Measurements from ENCODE around the gene ME3. TPM values are rescaled to one million over a fixed set of nuclear protein-coding genes. Genes with fewer than 3 reads are reported as not detected.
A peak's percentile ranks its signal among the peaks of the same experiment; 100 is the strongest.

The ME3 gene
- total and polyA plus RNA-seq, 11 donors, result 11.3 to 51.5 (median 31.3) TPM

GRCh38 chr11:86444981-86445380 lies 227.4 kb downstream of the ME3 start:
- no peak for ATAC-seq
- DNase-seq, result no peak
- H3K4me3 ChIP-seq, result no peak overlapping the region
- intact Hi-C loops (cut with DNase I), result no loop called here
- H3K27me3 ChIP-seq, result no peaks in the 10 kb centered on the region
- WGBS, 4 donors, result 96 to 100% (median 98%) methylated on average over 1 of the region's 1 CpG
- TF ChIP-seq CTCF (IDR thresholded peaks at IDR 0.05), result no peak
- no peak for TF ChIP-seq POLR2A (IDR thresholded peaks at IDR 0.05)
- peaks cover 0 to 21% (median 0%) of the 10 kb centered on the region in 12 donors for H3K4me1 ChIP-seq
- no peak overlapping the region for H3K27ac ChIP-seq
- H3K36me3 ChIP-seq, result peaks cover 0 to 64% (median 24%) of the 10 kb centered on the region in 9 donors
- no peaks in the 10 kb centered on the region for H3K9me3 ChIP-seq

- TF ChIP-seq POLR2A (IDR thresholded peaks at IDR 0.05) (no peak), CTCF (IDR thresholded peaks at IDR 0.05) (no peak)
- no peak for ATAC-seq
- 0 to 50% (median 1%) methylated on average over 1 of the region's 1 CpG for WGBS, 4 donors
These were observed 229.0 kb downstream of the ME3 start for GRCh38 chr11:86443415-86443814.

GRCh38 chr11:86442827-86443226 lies 229.6 kb downstream of the ME3 start:
- Histone ChIP-seq H3K9me3 (no peaks in the 10 kb centered on the region), H3K27ac (peak overlapping the region in 4 of 12 donors; percentile 3 to 52 (median 30)), H3K4me1 (peaks cover 0 to 28% (median 0%) of the 10 kb centered on the region in 12 donors), H3K27me3 (no peaks in the 10 kb centered on the region), H3K4me3 (no peak overlapping the region), H3K36me3 (peaks cover 0 to 64% (median 24%) of the 10 kb centered on the region in 9 donors)
- 82 to 96% (median 86%) methylated on average over 5 of the region's 5 CpGs for WGBS, 4 donors
- intact Hi-C loops (cut with DNase I), result no loop called here
- ATAC-seq (peak in 1 of 4 donors; percentile 40), DNase-seq (no peak)
- TF ChIP-seq POLR2A (IDR thresholded peaks at IDR 0.05) (no peak), CTCF (IDR thresholded peaks at IDR 0.05) (no peak)

More at GRCh38 chr11:86443415-86443814, 229.0 kb downstream of the ME3 start:
- Histone ChIP-seq H3K27ac (peak overlapping the region in 4 of 12 donors; percentile 3 to 52 (median 30)), H3K9me3 (no peaks in the 10 kb centered on the region), H3K4me1 (peaks cover 0 to 28% (median 0%) of the 10 kb centered on the region in 12 donors), H3K27me3 (no peaks in the 10 kb centered on the region), H3K4me3 (no peak overlapping the region), H3K36me3 (peaks cover 0 to 64% (median 24%) of the 10 kb centered on the region in 9 donors)
- intact Hi-C loops (cut with DNase I), result no loop called here
- DNase-seq, result no peak

- peak in 1 of 4 donors; percentile 46 for ATAC-seq
- Histone ChIP-seq H3K27ac (peak overlapping the region in 4 of 12 donors; percentile 20 to 52 (median 26)), H3K4me1 (peaks cover 0 to 28% (median 0%) of the 10 kb centered on the region in 12 donors), H3K4me3 (no peak overlapping the region), H3K36me3 (peaks cover 0 to 64% (median 24%) of the 10 kb centered on the region in 9 donors), H3K27me3 (no peaks in the 10 kb centered on the region), H3K9me3 (no peaks in the 10 kb centered on the region)
- DNase-seq, result no peak
- intact Hi-C loops (cut with DNase I), result no loop called here
- TF ChIP-seq CTCF (IDR thresholded peaks at IDR 0.05), result no peak
- TF ChIP-seq POLR2A (IDR thresholded peaks at IDR 0.05), result no peak
- 82 to 92% (median 89%) methylated on average over 2 of the region's 2 CpGs for WGBS, 4 donors
These were observed 230.0 kb downstream of the ME3 start for GRCh38 chr11:86442420-86442819.
